ENCODE results near the gene TMSB15B.

DNA sequence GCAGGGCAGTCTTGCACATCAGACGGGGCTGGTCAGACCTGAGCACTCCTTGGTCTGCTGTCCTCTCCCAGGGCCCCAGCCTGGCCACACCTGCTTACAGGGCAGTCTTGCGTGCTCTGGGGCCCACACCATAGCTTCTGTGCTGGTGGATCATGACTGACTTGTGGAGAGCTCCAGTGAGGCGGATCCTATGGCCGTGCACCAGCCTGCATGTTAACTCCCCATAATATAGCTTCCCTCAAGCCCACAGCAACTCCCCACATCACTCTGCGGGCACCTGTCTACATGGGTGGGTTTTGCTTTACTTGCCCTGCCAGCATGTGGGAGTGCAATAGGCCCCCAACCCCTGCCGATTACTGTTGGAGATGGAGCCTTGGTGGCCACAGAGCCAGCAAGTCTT is 8.2 kb upstream of the TMSB15B start:
- TF ChIP-seq, protein P1, sequence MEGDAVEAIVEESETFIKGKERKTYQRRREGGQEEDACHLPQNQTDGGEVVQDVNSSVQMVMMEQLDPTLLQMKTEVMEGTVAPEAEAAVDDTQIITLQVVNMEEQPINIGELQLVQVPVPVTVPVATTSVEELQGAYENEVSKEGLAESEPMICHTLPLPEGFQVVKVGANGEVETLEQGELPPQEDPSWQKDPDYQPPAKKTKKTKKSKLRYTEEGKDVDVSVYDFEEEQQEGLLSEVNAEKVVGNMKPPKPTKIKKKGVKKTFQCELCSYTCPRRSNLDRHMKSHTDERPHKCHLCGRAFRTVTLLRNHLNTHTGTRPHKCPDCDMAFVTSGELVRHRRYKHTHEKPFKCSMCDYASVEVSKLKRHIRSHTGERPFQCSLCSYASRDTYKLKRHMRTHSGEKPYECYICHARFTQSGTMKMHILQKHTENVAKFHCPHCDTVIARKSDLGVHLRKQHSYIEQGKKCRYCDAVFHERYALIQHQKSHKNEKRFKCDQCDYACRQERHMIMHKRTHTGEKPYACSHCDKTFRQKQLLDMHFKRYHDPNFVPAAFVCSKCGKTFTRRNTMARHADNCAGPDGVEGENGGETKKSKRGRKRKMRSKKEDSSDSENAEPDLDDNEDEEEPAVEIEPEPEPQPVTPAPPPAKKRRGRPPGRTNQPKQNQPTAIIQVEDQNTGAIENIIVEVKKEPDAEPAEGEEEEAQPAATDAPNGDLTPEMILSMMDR (conservative IDR thresholded peaks at IDR 0.05 in 1 of 2, IDR thresholded peaks at IDR 0.05 in 1 of 2; ENCODE audit: extremely low read depth in 1 of 2, insufficient read depth in 1 of 2, low read depth in 1 of 2, low read length in 2 of 2): no peak
- no peak for TF ChIP-seq EZH2 (IDR thresholded peaks at IDR 0.05; ENCODE audit: borderline replicate concordance, low read length)
